Astrocyte of the cerebellum (primary cell): Measurements from ENCODE around the gene IQCM.

Experiments
- DNase-seq: peaks from one replicate; pipeline ENCODE4 v3.0.0-alpha.2; 2011; ENCODE audit warnings: low read depth
- H3K4me3 ChIP-seq: 2 replicates; pipeline ENCODE4 v1.5.1; 2011; ENCODE audit warnings: mild to moderate bottlenecking, low read depth, low read length, moderate library complexity
- in situ Hi-C: cut with HindIII; loops from 2 replicates; pipeline ENCODE4 v1.10.0; 2017; ENCODE audit warnings: low sequenced_read_pairs
- TF ChIP-seq, protein P1 (sequence below): IDR thresholded peaks from 2 replicates; pipeline ENCODE4 v1.5.1; 2012; ENCODE audit warnings: low read length, low read depth, moderate library complexity, mild to moderate bottlenecking; ENCODE audit errors: missing control alignments

The IQCM gene

GRCh38 chr4:149465955-149466354, 349.7 kb downstream of the IQCM start:
- no peak for DNase-seq
- TF ChIP-seq, protein P1, sequence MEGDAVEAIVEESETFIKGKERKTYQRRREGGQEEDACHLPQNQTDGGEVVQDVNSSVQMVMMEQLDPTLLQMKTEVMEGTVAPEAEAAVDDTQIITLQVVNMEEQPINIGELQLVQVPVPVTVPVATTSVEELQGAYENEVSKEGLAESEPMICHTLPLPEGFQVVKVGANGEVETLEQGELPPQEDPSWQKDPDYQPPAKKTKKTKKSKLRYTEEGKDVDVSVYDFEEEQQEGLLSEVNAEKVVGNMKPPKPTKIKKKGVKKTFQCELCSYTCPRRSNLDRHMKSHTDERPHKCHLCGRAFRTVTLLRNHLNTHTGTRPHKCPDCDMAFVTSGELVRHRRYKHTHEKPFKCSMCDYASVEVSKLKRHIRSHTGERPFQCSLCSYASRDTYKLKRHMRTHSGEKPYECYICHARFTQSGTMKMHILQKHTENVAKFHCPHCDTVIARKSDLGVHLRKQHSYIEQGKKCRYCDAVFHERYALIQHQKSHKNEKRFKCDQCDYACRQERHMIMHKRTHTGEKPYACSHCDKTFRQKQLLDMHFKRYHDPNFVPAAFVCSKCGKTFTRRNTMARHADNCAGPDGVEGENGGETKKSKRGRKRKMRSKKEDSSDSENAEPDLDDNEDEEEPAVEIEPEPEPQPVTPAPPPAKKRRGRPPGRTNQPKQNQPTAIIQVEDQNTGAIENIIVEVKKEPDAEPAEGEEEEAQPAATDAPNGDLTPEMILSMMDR: no peak
- in situ Hi-C loops: no loop called here
- no peak overlapping the region for H3K4me3 ChIP-seq

DNA sequence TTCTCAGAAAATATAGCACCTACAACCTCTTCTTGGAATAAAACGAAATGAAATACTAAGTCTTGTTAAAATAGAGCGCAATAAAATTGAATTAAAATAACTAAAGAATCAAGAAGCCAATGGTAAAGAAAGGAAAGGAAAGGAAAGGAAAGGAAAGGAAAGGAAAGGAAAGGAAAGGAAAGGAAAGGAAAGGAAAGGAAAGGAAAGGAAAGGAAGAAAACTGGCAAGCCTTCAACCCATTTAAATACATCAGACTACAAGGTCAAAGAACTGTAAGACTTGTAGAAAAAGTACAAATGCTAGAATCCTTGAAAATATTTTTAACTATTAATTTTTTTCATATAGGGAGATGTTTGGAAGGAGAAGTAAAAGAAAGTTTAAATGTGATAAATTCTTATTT, 372.1 kb downstream of the IQCM start:
- no peak for DNase-seq
- TF ChIP-seq, protein P1: no peak
- in situ Hi-C loops: no loop called here
- no peak overlapping the region for H3K4me3 ChIP-seq

- peak; percentile 36 for DNase-seq
- TF ChIP-seq, protein P1: no peak
- H3K4me3 ChIP-seq: no peak overlapping the region
- in situ Hi-C loops: no loop called here
These were observed 374.3 kb downstream of the IQCM start for GRCh38 chr4:149441338-149441737.

- in situ Hi-C loops: no loop called here
- TF ChIP-seq, protein P1: no peak
- no peak overlapping the region for H3K4me3 ChIP-seq
- no peak for DNase-seq
These were observed 389.2 kb downstream of the IQCM start for GRCh38 chr4:149426461-149426860.

- no peak for DNase-seq
- in situ Hi-C loops: no loop called here
- no peak overlapping the region for H3K4me3 ChIP-seq
- TF ChIP-seq, protein P1: no peak
These were observed 406.1 kb downstream of the IQCM start for GRCh38 chr4:149409555-149409962.

DNA sequence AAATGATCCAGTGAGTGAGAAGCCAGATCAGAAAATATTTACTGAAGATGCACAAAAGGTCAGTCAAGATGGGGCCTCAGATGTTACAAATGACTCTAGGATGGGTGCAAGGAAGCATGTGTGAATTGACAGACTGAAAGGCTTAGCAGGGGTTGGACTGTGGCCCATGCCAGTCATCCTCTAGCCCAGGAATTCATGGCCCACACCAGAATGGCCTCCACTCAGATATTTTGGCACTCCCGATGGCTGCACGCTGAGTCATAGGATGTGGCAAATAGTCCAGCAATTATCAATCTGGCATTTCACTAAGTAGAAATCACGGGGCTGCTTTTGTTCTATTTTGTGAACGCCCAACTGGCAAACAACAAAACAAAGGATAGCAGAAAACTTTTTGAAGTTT, 406.5 kb downstream of the IQCM start:
- TF ChIP-seq, protein P1: no peak
- no peak overlapping the region for H3K4me3 ChIP-seq
- in situ Hi-C loops: no loop called here
- DNase-seq: peak; percentile 82

GRCh38 chr4:149404143-149404542, 411.5 kb downstream of the IQCM start:
- DNase-seq: no peak
- H3K4me3 ChIP-seq: no peak overlapping the region
- TF ChIP-seq, protein P1: no peak
- in situ Hi-C loops: no loop called here
